Karpas-422 (cell line): ENCODE results near the gene HTRA1. TPM values are rescaled to one million over a fixed set of nuclear protein-coding genes. Genes with fewer than 3 reads are reported as not detected.

Experiments used
- DNase-seq: peaks from one replicate; pipeline ENCODE4 v3.0.0-alpha.2; 2015
- H2AFZ ChIP-seq: fragments of 200-600 bp; sonication (generic); 2 replicates; pipeline ENCODE4 v1.6.1; 2014; ENCODE audit warnings: antibody characterized with exemption, low read length, mixed read lengths
- H3K27ac ChIP-seq: fragments of 200-600 bp; sonication (generic); 2 replicates; pipeline ENCODE4 v1.5.1; 2014; ENCODE audit warnings: mild to moderate bottlenecking, low read length, moderate library complexity
- H3K27me3 ChIP-seq: fragments of 200-600 bp; sonication (generic); 2 replicates; pipeline ENCODE4 v1.6.1; 2014; ENCODE audit warnings: low read length, mixed read lengths
- H3K36me3 ChIP-seq: fragments of 200-600 bp; sonication (generic); 2 replicates; pipeline ENCODE4 v1.6.1; 2014; ENCODE audit warnings: low read length, mixed read lengths; ENCODE audit not compliant: insufficient read depth
- H3K4me1 ChIP-seq: fragments of 200-600 bp; sonication (generic); 2 replicates; pipeline ENCODE4 v1.6.1; 2014; ENCODE audit warnings: mild to moderate bottlenecking, low read length, mixed read lengths
- H3K4me2 ChIP-seq: fragments of 200-600 bp; sonication (generic); 2 replicates; pipeline ENCODE4 v1.6.1; 2014; ENCODE audit warnings: low read length, low read depth, mild to moderate bottlenecking; ENCODE audit not compliant: poor library complexity, severe bottlenecking
- H3K4me3 ChIP-seq: fragments of 200-600 bp; sonication (generic); 2 replicates; pipeline ENCODE4 v1.5.1; 2014; ENCODE audit warnings: mild to moderate bottlenecking, antibody characterized with exemption, low read length, mixed read lengths
- H3K79me2 ChIP-seq: fragments of 200-600 bp; sonication (generic); 2 replicates; pipeline ENCODE4 v1.6.1; 2014; ENCODE audit warnings: mild to moderate bottlenecking, low read length, mixed read lengths
- H3K9ac ChIP-seq: fragments of 200-600 bp; sonication (generic); 2 replicates; pipeline ENCODE4 v1.6.0; 2014; ENCODE audit warnings: low read length
- H3K9me2 ChIP-seq: fragments of 200-600 bp; sonication (generic), shearing (Covaris generic); replicated peaks from 2 replicates; pipeline ENCODE4 v1.6.0; 2014; ENCODE audit warnings: mild to moderate bottlenecking, low read length, moderate library complexity; ENCODE audit not compliant: insufficient read depth
- H3K9me3 ChIP-seq: fragments of 300-700, 200-600 bp; sonication (generic); 2 replicates; pipeline ENCODE4 v1.6.1; 2014; ENCODE audit warnings: low read length, mixed read lengths
- H4K20me1 ChIP-seq: fragments of 200-600 bp; sonication (generic); 2 replicates; pipeline ENCODE4 v1.6.1; 2014; ENCODE audit warnings: mild to moderate bottlenecking, antibody characterized with exemption, low read length, low read depth; ENCODE audit not compliant: insufficient read depth
- total RNA-seq: library from RNA; depleted of rRNA; stranded (reverse); fragments of >200 nt; shearing (Covaris generic); gene quantifications from 2 replicates; pipeline ENCODE4 v1.2.3, GENCODE V29; 2014; ENCODE audit warnings: low replicate concordance

Gene HTRA1
- total RNA-seq, 1 experiment from 2014 or later: not detected

GRCh38 chr10:122492006-122492405 lies 30.7 kb downstream of the HTRA1 start:
- Histone ChIP-seq H3K4me2 (no peak overlapping the region), H3K9me2 (no peaks in the 10 kb centered on the region), H3K4me1 (no peaks in the 10 kb centered on the region), H2AFZ (no peak overlapping the region), H4K20me1 (no peaks in the 10 kb centered on the region), H3K79me2 (no peaks in the 10 kb centered on the region), H3K9me3 (no peaks in the 10 kb centered on the region), H3K4me3 (no peak overlapping the region), H3K9ac (no peak overlapping the region), H3K27me3 (no peaks in the 10 kb centered on the region), H3K27ac (no peak overlapping the region), H3K36me3 (no peaks in the 10 kb centered on the region)
- DNase-seq: no peak

DNA sequence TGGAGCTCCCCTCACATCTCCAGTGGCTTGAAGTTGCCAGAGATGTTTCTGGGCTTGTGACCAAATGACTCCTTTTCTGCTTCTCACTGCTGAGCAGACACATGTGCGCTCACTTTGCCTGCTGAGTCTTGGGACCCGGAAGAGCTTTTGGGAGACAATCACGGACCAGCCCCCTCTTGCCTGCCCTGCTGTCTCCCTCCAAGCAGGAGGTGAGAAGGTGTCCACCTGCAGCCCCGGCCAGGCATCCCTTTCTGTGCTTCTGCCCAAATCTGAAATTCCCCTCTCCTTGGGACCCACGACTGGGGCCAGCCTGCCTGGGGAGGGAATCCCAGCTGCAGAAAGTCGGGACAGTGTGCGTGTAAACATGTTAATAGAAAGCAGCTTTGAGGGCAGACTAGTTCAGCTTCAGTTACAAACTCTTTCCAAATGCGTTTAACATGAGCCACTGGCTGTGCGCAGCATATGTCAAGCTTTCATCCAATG lies 31.7 kb downstream of the HTRA1 start:
- Histone ChIP-seq H3K4me2 (no peak overlapping the region), H3K9me2 (no peaks in the 10 kb centered on the region), H4K20me1 (no peaks in the 10 kb centered on the region), H3K9ac (no peak overlapping the region), H3K27me3 (no peaks in the 10 kb centered on the region), H3K4me1 (no peaks in the 10 kb centered on the region), H3K27ac (no peak overlapping the region), H3K36me3 (no peaks in the 10 kb centered on the region), H2AFZ (no peak overlapping the region), H3K79me2 (no peaks in the 10 kb centered on the region), H3K4me3 (no peak overlapping the region), H3K9me3 (no peaks in the 10 kb centered on the region)
- DNase-seq: no peak

GRCh38 chr10:122493761-122494160 lies 32.4 kb downstream of the HTRA1 start:
- no peak overlapping the region for H3K27ac ChIP-seq
- no peak for DNase-seq
- no peaks in the 10 kb centered on the region for H3K9me2 ChIP-seq
- H3K36me3 ChIP-seq: no peaks in the 10 kb centered on the region
- H2AFZ ChIP-seq: no peak overlapping the region
- H3K9ac ChIP-seq: no peak overlapping the region
- H3K4me1 ChIP-seq: no peaks in the 10 kb centered on the region
- no peak overlapping the region for H3K4me2 ChIP-seq
- no peak overlapping the region for H3K4me3 ChIP-seq
- no peaks in the 10 kb centered on the region for H3K79me2 ChIP-seq
- no peaks in the 10 kb centered on the region for H3K27me3 ChIP-seq
- no peaks in the 10 kb centered on the region for H4K20me1 ChIP-seq
- H3K9me3 ChIP-seq: no peaks in the 10 kb centered on the region

DNA sequence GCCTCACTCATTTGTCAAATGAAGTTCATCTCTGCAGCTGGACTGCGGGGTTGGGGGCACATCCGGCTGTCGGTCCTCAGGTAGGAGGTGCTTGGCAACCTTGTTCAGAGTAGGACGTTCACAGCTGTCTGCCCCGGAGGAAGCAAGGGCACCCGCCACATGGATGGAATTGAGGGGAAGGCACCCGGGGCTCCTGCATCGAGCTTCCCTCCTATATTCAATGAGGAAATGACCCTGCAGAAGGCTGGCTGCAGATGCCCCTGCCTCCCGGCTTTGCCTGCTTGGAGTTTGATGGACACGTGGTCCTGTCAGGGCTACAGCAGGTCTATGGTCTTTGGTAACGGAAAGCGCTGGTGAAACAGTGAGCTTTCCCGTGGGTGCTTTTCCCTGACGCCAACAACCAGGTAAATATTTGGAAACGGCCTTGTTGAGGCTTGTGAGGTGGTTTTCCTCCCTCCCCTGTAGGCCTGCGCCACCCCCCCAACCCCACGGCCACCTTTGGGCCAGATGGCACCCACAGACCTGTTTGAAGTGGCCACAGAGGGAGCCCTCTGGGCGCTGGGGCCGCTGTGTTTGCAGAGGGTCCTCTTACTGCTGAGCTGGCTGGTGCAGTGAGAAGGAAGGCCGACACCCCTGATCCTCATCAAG lies 32.9 kb downstream of the HTRA1 start:
- Histone ChIP-seq H3K4me1 (no peaks in the 10 kb centered on the region), H3K9me2 (no peaks in the 10 kb centered on the region), H3K79me2 (no peaks in the 10 kb centered on the region), H4K20me1 (no peaks in the 10 kb centered on the region), H3K27ac (no peak overlapping the region), H3K9ac (no peak overlapping the region), H2AFZ (no peak overlapping the region), H3K27me3 (no peaks in the 10 kb centered on the region), H3K4me2 (no peak overlapping the region), H3K9me3 (no peaks in the 10 kb centered on the region), H3K36me3 (no peaks in the 10 kb centered on the region), H3K4me3 (no peak overlapping the region)
- DNase-seq: no peak

DNA sequence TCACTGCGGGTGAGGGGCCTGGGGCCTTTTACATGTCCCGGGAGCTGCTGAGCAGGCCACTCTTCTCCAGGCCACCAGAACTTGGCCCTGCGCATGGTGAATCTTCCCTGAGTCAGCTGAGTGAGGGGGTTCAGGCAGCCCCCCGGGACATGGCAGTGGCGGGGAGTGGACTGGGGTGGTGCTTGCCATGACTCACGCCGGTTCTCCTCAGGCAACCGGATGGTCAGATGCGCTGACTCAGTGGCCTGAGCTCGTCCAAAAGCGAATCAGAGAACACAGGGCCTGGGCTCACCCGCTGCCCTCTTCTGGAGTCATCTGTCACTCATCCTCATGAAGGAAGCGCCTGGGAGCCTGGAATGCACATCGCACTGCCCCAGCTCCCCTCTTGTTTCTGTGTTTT lies 33.5 kb downstream of the HTRA1 start:
- Histone ChIP-seq H3K9me2 (no peaks in the 10 kb centered on the region), H3K27ac (no peak overlapping the region), H3K27me3 (no peaks in the 10 kb centered on the region), H4K20me1 (no peaks in the 10 kb centered on the region), H2AFZ (no peak overlapping the region), H3K4me1 (no peaks in the 10 kb centered on the region), H3K9me3 (no peaks in the 10 kb centered on the region), H3K79me2 (no peaks in the 10 kb centered on the region), H3K36me3 (no peaks in the 10 kb centered on the region), H3K4me2 (no peak overlapping the region), H3K4me3 (no peak overlapping the region), H3K9ac (no peak overlapping the region)
- DNase-seq: no peak

GRCh38 chr10:122495406-122496340 lies 34.3 kb downstream of the HTRA1 start:
- no peaks in the 10 kb centered on the region for H3K9me3 ChIP-seq
- no peaks in the 10 kb centered on the region for H3K79me2 ChIP-seq
- H3K9ac ChIP-seq: no peak overlapping the region
- no peak overlapping the region for H3K4me2 ChIP-seq
- DNase-seq: no peak
- no peak overlapping the region for H2AFZ ChIP-seq
- no peaks in the 10 kb centered on the region for H4K20me1 ChIP-seq
- H3K36me3 ChIP-seq: no peaks in the 10 kb centered on the region
- H3K27me3 ChIP-seq: no peaks in the 10 kb centered on the region
- H3K27ac ChIP-seq: no peak overlapping the region
- H3K9me2 ChIP-seq: no peaks in the 10 kb centered on the region
- no peaks in the 10 kb centered on the region for H3K4me1 ChIP-seq
- no peak overlapping the region for H3K4me3 ChIP-seq

GRCh38 chr10:122497241-122497640 lies 35.9 kb downstream of the HTRA1 start:
- no peaks in the 10 kb centered on the region for H3K79me2 ChIP-seq
- H3K9me3 ChIP-seq: no peaks in the 10 kb centered on the region
- H3K9ac ChIP-seq: no peak overlapping the region
- H3K27me3 ChIP-seq: no peaks in the 10 kb centered on the region
- H3K36me3 ChIP-seq: no peaks in the 10 kb centered on the region
- H3K4me2 ChIP-seq: no peak overlapping the region
- H4K20me1 ChIP-seq: no peaks in the 10 kb centered on the region
- no peak for DNase-seq
- no peak overlapping the region for H3K4me3 ChIP-seq
- H3K4me1 ChIP-seq: no peaks in the 10 kb centered on the region
- H3K27ac ChIP-seq: no peak overlapping the region
- H3K9me2 ChIP-seq: no peaks in the 10 kb centered on the region
- H2AFZ ChIP-seq: no peak overlapping the region

DNA sequence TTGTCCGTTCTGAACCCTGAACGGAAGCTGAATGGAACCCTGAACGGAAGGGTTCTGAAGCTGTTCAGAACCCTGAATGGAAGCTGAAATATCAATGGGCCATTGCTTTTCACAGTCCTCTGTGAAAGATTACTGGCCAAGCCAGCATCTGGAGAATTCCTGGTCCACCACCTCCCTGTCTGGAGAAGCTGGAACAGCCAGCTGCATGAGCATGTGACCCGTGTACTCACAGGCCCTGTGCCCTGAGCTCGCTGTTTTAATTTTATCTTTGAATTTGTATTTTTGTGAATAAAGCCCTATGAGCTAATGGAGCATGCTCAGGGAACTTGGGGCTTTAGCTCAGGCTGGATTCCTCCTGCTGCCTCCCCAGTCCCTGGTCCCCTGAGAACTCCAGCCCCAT lies 37.2 kb downstream of the HTRA1 start:
- H4K20me1 ChIP-seq: no peaks in the 10 kb centered on the region
- no peaks in the 10 kb centered on the region for H3K36me3 ChIP-seq
- no peaks in the 10 kb centered on the region for H3K9me2 ChIP-seq
- H3K79me2 ChIP-seq: no peaks in the 10 kb centered on the region
- H3K27me3 ChIP-seq: no peaks in the 10 kb centered on the region
- no peak overlapping the region for H3K9ac ChIP-seq
- no peaks in the 10 kb centered on the region for H3K4me1 ChIP-seq
- H2AFZ ChIP-seq: no peak overlapping the region
- H3K27ac ChIP-seq: no peak overlapping the region
- H3K9me3 ChIP-seq: no peaks in the 10 kb centered on the region
- no peak for DNase-seq
- H3K4me3 ChIP-seq: no peak overlapping the region
- no peak overlapping the region for H3K4me2 ChIP-seq
